ACHN (cell line): Measurements from ENCODE around the gene THBD.
"Not testable (repeated sequence)": the region's sequence is repeated elsewhere in the genome, so short reads cannot be mapped to it uniquely, and the experiment has no call there.

Source experiments
- DNase-seq: peaks from one replicate; pipeline ENCODE4 v3.0.0-alpha.2; 2015
- in situ Hi-C: cut with HindIII; loops from 2 replicates; pipeline ENCODE4 v1.10.0; 2017; ENCODE audit warnings: low sequenced_read_pairs, low pct_ligation_motif_present, low pct_unique_long_range_greater_than_20kb

Gene THBD

GRCh38 chr20:23046431-23046830, 3.0 kb downstream of the THBD start:
- in situ Hi-C loops: no loop called here
- no peak for DNase-seq

GRCh38 chr20:23043376-23043775, 6.1 kb downstream of the THBD start:
- in situ Hi-C loops: no loop called here
- DNase-seq: no peak

DNA sequence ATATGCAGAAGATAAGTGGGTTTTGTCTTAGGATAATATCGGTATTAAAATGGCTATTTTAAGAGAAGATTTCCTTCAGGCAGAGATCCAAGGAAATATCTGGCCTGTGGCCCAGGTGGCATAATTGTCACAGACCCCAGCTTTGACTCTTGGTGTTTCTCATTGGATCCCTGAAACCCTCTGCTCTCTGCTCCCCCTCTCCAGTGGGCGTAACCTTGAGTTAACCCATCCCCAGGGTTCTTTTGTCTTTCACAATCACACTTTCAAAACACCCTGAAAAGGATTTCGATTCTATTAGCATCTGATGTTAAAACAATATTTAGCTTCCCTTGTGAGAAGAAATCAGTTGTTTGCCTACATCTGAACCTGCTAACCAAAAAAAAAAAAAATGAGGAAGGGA, 7.2 kb downstream of the THBD start:
- in situ Hi-C loops: no loop called here

GRCh38 chr20:23039885-23040508, 9.5 kb downstream of the THBD start:
- DNase-seq: no peak
- in situ Hi-C loops: no loop called here

More for the DNA sequence above, 7.2 kb downstream of the THBD start:
- no peak for DNase-seq

DNA sequence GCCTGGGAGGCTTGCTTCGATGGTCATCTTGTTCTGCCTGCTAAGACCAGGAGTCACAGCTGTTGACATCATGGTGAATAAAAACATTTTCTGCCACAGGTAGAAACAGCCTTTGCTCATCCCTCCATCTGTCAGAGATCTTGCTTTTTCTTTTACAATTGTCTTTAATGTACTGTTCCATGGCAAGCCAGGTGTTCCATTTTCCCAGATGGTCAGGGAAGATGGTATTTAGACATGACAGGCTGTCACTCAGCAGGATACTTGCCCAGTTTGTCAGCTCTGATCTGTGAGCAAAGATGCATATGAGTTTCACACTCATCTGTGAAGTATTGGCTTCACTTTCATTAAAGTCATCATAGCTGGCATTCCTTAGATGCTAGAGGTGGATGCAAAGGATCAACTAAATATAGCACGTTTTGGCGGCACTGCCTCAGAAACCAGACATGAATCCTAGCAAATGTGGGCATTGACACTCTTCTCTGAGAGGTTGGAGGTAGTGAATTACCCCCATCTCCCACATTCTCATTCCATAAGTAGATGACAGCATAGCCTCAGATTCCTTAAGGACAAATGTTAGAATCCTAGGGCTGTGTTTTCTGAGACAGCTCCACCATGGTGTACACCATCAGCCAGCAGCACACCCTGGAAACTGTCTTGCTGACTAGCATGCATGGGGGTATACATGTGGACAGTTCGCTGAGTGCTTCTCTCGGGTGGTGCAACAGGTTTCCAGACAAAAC, 10.2 kb downstream of the THBD start:
- DNase-seq: no peak
- in situ Hi-C loops: no loop called here

GRCh38 chr20:23037017-23037481, 12.4 kb downstream of the THBD start:
- in situ Hi-C loops: no loop called here
- no peak for DNase-seq

DNA sequence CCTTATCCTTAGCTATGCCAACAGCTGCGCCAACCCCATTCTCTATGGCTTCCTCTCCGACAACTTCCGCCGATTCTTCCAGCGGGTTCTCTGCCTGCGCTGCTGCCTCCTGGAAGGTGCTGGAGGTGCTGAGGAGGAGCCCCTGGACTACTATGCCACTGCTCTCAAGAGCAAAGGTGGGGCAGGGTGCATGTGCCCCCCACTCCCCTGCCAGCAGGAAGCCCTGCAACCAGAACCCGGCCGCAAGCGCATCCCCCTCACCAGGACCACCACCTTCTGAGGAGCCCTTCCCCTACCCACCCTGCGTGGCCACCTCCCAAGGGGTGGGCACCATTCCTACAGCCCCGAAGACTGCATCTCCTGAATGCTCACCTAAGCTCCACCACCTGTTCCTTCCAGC, 13.1 kb downstream of the THBD start:
- in situ Hi-C loops: no loop called here
- DNase-seq: no peak

GRCh38 chr20:23035731-23036130, 13.7 kb downstream of the THBD start:
- no peak for DNase-seq
- in situ Hi-C loops: no loop called here

- no peak for DNase-seq
- in situ Hi-C loops: no loop called here
Measured at GRCh38 chr20:23034721-23035671, 14.5 kb downstream of the THBD start, which contains the start of gene SSTR4. Gene SSTR4, plus strand, starts transcription at chr20:23035312. Its CDS starts 172 bp downstream, at chr20:23035484.

GRCh38 chr20:23033918-23034317, 15.6 kb downstream of the THBD start:
- no peak for DNase-seq
- in situ Hi-C loops: no loop called here

DNA sequence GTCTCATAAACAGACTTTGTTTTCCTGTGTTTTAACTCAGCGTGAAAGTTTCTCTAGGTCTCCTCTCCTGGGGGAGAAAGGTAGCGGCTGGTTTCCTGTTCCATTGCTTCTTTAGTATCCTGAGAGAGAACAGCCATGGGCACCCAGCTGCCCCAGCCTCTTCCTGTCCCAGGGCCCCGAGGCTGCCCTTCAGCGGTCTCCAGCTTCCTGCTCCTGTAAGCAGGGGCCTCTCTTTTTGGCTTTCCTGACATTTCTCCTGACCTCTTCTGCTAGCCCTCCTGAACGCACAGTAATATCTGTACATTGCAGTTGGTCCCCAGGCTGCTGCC, 16.8 kb downstream of the THBD start:
- no peak for DNase-seq
- in situ Hi-C loops: no loop called here

GRCh38 chr20:23032056-23032749, 17.3 kb downstream of the THBD start:
- in situ Hi-C loops: no loop called here

DNA sequence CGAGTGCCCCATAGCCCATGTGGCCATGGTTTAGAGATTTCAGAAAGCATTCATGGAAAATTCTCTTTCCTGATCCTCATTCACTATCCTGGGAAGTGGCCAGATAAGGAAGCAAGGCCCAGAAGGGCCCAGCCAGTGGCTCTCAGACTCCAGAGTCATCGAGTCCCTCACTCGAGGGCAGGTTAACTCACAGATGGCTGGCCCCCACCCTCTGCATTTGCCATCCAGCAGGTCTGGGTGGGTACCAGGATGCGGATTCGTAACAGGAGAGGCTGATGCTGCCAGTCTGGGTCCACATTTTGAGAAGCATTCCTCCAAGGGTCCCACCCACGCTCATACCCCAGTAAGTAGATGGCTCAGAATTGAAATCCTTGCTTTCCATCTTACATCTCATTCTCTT, 18.1 kb downstream of the THBD start:
- in situ Hi-C loops: no loop called here
- no peak for DNase-seq

More at GRCh38 chr20:23032056-23032749, 17.3 kb downstream of the THBD start:
- no peak for DNase-seq

DNA sequence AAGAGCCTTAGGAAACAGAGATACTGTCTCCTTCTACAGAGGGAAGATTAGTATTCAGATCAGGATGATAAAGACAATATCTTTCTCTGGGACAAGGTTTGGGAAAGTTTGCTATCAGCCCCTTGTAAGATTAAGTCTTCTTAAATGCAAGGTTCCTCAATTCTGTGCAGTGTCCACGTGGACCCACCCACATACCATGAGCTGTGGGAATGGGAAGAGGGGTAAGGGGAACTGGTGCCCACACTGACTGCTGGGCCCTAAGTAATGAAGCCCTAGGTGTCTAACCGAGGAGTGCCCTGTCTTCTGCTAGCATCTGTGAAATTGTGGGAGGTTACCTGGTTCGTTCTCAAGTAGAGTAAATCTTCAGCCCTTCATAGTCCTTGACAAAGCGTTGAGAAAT, 20.1 kb downstream of the THBD start:
- DNase-seq: no peak
- in situ Hi-C loops: no loop called here

GRCh38 chr20:23028392-23028791, 21.1 kb downstream of the THBD start:
- in situ Hi-C loops: no loop called here
- DNase-seq: no peak

DNA sequence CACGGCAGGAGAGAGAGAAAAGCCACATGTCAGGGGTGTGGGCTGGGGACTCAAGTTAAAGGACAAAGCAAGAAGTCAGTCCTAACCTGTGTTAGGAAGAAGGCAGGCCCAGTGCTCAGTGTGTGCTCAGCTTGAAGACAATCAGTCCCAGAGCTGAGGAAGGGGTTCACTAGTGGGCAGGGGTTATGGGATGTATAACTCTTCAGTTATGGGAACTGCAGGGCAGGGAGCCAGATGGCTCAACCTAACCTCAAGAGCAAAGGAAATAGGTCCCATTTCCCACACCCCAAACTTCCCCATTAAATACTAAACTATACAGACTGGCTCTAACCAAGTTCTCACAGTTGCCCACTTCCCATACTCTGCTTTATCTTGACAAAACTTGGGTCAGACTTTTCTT, 21.8 kb downstream of the THBD start:
- DNase-seq: no peak
- in situ Hi-C loops: no loop called here

DNA sequence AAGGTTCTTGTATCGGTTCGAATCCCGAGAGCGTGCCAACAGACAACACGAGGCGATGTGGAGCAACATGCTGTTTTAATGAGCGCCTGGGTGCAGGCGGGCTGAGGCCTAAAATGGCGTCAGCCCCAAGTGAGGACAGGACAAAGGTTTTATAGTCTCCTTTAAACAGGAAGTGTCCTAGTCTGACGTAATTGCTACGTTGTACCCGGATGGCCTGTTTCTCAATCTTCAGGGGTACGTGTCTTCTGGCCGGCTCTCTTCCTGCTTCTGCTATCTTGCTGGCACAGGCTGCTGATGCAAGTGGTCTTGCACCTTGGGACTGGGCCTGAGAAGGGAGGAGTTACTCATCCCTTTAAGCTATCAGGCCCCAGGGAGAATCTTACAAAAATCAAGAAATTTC, 24.0 kb downstream of the THBD start:
- not testable (repeated sequence) for DNase-seq

DNA sequence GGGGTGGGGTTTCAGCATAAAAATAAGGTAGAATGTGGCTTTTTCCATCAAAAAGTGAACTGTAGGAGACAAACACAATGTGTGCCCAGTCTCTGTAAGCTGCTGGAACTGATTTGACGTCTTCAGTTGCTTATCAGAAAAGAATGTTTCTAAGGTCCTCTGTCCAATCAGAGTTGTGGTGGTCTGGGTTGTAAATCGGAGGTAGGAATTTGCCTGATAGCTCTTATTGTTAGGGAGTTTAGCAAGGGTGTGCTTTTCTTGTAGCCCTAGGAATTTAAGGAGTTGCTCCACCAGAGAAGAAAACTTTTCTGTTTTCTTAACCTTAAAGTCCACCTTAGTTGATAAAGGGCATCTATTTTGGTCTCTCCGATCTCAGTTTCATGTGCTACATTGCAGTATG, 24.8 kb downstream of the THBD start:
- DNase-seq: no peak
- in situ Hi-C loops: no loop called here

More for the DNA sequence above, 24.0 kb downstream of the THBD start:
- in situ Hi-C loops: not testable (repeated sequence)
